HUES6 (cell line): ENCODE measurements around the gene MYRF.
A peak's percentile ranks its signal among the peaks of the same experiment; 100 is the strongest.

Experiments
- H3K27ac ChIP-seq: 2 replicates; pipeline ENCODE4 v1.7.0; 2013; ENCODE audit warnings: low read depth, mild to moderate bottlenecking, low read length, inconsistent platforms
- H3K27me3 ChIP-seq: 2 replicates; pipeline ENCODE4 v1.6.1; 2013; ENCODE audit warnings: low read length; ENCODE audit not compliant: control insufficient read depth, insufficient read depth
- H3K36me3 ChIP-seq: 2 replicates; pipeline ENCODE4 v1.6.1; 2013; ENCODE audit warnings: low read length; ENCODE audit not compliant: control insufficient read depth, insufficient read depth
- H3K4me1 ChIP-seq: 2 replicates; pipeline ENCODE4 v1.6.1; 2013; ENCODE audit warnings: low read length; ENCODE audit not compliant: control insufficient read depth, insufficient read depth
- H3K4me3 ChIP-seq: 2 replicates; pipeline ENCODE4 v1.5.1; 2013; ENCODE audit warnings: low read depth, low read length
- H3K9ac ChIP-seq: one replicate; pipeline ENCODE4 v1.6.1; 2013; ENCODE audit warnings: mild to moderate bottlenecking, low read length
- H3K9me3 ChIP-seq: 2 replicates; pipeline ENCODE4 v1.6.1; 2013; ENCODE audit warnings: low read depth, low read length; ENCODE audit not compliant: control insufficient read depth, insufficient read depth

The MYRF gene

DNA sequence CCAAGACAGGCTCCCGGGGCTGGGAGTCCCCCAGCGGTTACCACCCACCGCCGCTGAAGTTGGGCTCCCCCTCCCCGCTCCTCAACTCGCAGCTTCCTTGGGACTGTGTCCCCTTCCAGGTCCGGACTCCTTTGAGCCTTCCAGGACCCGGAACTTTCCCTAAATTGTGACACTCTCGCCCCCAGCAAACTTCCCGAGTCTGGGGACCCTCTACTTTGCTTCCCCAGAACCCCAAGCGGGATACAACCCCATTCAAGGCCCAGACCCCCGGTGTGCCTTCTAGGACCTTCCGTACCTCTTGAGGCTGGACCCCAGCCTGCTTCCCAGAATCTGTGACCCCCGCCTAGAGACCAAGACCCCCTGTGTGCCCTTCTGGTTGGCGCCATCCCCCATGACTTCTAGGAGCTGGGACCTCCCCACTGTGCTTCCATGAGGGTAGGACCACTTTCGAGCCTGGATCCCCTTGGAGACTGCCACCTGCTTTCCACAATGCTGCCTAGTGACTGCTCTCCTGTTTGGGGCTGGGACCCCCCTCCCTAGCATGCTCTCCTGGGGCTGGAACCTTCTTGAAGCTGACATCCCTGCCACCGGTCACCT lies 587 bp downstream of the MYRF start:
- Histone ChIP-seq H3K27me3 (peaks cover 29% of the 10 kb centered on the region), H3K27ac (no peak overlapping the region), H3K36me3 (no peaks in the 10 kb centered on the region), H3K4me3 (peak overlapping the region; percentile 69), H3K9me3 (no peaks in the 10 kb centered on the region), H3K9ac (peak overlapping the region; percentile 66), H3K4me1 (peaks cover 72% of the 10 kb centered on the region)

DNA sequence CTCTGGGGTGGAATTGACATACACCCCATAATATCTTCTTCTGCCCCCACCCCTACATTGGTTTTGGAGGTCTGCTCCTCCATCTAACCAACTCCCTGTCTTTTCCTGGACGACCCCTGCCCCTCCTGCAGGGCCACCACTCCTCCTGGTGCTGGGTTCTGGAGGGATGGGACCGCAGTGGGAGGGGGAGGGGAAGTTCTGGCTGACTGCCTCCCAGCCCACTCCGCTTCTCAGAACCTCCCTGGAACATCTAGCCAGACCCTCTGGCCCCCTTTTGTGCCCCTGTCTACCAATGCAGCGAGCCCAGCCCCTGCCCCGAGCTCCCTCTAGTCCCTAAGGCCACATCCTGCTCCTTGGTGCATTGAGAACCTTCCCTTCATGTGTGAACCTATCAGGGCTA lies 1.2 kb downstream of the MYRF start:
- Histone ChIP-seq H3K4me3 (peak overlapping the region; percentile 69; the same call in 1 of the 2 replicates), H3K36me3 (no peaks in the 10 kb centered on the region), H3K4me1 (peaks cover 66% of the 10 kb centered on the region), H3K9ac (no peak overlapping the region), H3K27ac (no peak overlapping the region; the same call in 1 of the 2 replicates), H3K9me3 (no peaks in the 10 kb centered on the region), H3K27me3 (peaks cover 29% of the 10 kb centered on the region)

DNA sequence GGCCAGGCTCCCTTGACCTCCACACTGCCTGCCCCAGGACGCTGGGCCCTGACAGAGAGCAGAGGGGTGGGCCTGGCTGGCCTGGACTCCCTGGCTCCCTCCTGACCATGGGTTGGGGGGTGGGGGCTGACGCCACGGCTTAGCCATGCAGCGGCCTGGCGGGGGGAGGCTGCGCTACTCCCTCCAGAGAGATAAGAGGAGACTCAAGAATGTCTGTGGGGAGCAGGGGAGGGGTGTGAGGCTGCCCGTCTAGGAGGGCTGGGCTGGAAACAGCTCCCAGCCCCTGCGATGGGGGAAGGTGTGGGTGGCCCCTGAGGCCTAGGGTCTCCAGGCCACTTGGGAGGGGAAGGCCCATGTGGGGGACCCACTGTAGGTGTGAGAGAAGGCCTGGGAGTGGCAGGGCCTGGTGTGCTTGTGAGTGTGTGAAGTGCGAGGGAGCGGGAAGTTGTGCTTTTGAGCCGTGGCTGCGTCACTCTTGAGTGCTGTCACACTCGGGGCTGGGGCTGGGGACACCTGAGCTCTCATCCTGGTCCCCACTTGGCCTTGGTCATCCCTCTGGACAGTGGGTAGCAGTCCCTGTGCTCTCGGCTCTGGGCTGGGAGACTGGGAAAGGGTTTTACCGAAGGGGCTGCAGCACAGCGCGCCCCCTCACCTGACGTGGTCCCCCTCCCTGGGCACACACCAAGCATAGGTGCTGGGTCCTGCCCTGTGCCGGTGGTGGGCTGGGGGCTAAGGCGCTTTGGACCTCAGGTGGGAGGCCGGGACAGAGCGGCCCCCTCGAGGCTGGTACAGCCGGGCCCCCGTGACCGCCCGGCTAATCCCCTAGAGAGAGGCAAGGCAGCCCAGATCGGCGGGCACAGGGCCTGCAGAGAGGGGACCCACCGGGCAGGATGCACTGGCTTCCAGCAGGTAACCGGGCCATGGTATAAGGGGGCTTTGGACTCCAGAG lies 2.4 kb downstream of the MYRF start:
- Histone ChIP-seq H3K36me3 (no peaks in the 10 kb centered on the region), H3K9me3 (no peaks in the 10 kb centered on the region), H3K4me1 (peaks cover 54% of the 10 kb centered on the region), H3K27ac (no peak overlapping the region; the same call in 1 of the 2 replicates), H3K4me3 (peak overlapping the region; percentile 28; the same call in 1 of the 2 replicates), H3K9ac (peak overlapping the region; percentile 55), H3K27me3 (peaks cover 29% of the 10 kb centered on the region)

DNA sequence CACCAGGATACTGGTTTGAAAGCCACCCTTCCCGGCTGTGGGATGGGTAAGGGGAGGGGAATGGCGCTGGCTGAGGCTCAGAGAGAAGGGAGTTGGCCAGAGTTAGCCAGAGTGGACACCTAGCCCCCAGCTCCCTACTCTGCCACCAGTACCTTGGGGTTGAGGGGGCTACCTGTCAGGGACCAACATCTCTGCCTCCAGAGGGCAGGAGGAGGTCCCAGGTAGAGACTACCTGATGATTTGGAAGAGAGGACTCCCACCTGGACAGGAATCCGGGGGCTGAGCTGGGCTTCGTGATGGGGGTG lies 3.7 kb downstream of the MYRF start:
- no peaks in the 10 kb centered on the region for H3K36me3 ChIP-seq
- H3K9ac ChIP-seq = no peak overlapping the region
- H3K27ac ChIP-seq = no peak overlapping the region
- no peak overlapping the region for H3K4me3 ChIP-seq
- H3K9me3 ChIP-seq = no peaks in the 10 kb centered on the region
- H3K27me3 ChIP-seq = peaks cover 25% of the 10 kb centered on the region
- H3K4me1 ChIP-seq = peaks cover 58% of the 10 kb centered on the region

DNA sequence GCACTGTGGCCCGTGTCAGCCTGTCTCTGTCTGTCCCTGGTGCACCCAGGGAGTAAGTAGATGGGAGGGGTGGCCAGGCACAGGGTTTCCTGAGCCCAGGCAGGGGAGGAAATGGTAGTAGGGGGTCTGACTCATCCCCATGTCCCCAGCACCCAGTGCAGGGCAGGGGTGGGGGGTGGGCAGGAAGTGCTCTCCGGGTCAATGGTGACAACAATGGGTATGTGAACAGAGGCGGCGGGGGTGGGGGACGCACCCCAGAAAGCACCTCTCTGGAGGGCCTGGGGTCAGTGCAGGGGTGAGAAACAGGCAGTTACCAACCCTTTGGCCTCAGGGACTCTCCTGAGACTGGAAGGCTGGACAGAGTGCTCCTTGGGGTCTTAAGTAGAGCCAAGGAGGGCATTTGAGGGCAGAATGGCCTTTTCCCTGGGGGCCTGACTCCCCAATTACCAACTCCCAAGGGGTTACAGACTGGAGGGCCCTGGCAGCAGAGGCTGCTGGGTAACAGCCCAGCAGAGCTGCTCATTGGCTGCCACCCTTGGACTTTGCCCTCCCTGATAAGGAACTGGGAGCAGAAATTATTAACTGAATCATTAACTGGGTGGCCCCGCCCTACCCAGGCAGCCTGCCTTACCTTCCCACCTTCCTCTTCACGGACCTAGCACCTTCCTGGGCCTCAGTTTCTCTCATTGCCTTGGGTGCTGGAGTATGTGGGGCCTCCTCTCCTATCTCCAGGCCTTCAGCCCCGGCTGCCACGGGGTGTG lies 4.2 kb downstream of the MYRF start:
- Histone ChIP-seq H3K36me3 (no peaks in the 10 kb centered on the region), H3K9me3 (no peaks in the 10 kb centered on the region), H3K4me3 (no peak overlapping the region), H3K9ac (peak overlapping the region; percentile 42), H3K27me3 (peaks cover 24% of the 10 kb centered on the region), H3K27ac (no peak overlapping the region), H3K4me1 (peaks cover 63% of the 10 kb centered on the region)

DNA sequence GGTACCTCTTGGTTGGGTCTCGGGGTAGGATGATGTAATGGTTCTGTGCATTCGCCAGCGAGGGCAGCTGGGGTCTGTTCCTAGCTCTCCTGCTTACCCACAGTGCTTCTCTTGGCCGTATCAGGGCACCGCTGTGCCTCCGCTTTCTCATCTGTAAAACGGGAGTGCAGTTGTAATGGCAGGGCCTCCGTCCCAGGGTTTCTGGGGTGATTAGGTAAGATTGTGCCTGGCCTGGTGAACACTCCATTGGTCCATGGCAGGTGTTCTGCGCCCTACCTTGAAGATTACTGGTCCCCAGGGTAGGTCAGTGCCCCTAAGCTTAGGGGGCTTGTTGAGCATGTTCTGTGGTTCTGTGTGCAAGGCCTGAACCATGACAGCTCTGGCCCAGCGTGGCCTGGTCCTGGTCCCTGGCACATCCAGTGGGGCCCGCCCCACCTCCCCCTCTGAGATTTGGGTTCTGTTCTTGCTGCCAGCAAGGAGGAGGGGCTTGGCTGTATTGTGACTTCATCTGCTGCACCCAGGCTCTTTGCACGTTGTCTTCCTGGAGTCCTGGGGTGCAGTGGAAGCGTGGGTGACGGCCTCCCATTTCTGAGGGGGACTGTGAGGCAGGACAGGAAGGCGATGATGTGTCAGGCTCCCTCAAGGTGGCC lies 4.9 kb downstream of the MYRF start:
- Histone ChIP-seq H3K27me3 (peaks cover 18% of the 10 kb centered on the region), H3K9ac (peak overlapping the region; percentile 0), H3K36me3 (no peaks in the 10 kb centered on the region), H3K9me3 (no peaks in the 10 kb centered on the region), H3K4me3 (no peak overlapping the region), H3K4me1 (peaks cover 66% of the 10 kb centered on the region), H3K27ac (no peak overlapping the region)

DNA sequence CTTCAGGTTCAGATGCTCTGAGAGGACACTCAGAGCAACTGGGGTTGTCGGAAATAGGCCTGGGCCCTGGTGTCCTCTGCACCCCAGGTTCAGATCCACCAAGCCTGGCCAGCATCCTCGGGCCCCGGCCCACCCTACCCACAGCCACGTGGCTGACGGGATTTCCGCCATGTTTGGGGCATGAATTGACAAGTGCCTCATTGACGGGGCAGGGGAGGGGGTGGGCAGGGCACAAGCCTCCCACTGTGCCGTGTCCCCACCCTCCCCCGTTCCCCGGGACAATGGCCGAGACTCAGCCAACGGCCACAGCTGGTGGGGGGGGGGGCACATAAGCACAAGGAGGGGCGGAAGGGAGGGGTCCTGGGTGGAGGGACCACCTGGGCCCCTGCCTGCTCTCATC lies 8.5 kb downstream of the MYRF start:
- no peak overlapping the region for H3K27ac ChIP-seq
- H3K36me3 ChIP-seq = no peaks in the 10 kb centered on the region
- H3K9ac ChIP-seq = no peak overlapping the region
- H3K27me3 ChIP-seq = no peaks in the 10 kb centered on the region
- H3K9me3 ChIP-seq = no peaks in the 10 kb centered on the region
- peaks cover 57% of the 10 kb centered on the region for H3K4me1 ChIP-seq
- H3K4me3 ChIP-seq = no peak overlapping the region

DNA sequence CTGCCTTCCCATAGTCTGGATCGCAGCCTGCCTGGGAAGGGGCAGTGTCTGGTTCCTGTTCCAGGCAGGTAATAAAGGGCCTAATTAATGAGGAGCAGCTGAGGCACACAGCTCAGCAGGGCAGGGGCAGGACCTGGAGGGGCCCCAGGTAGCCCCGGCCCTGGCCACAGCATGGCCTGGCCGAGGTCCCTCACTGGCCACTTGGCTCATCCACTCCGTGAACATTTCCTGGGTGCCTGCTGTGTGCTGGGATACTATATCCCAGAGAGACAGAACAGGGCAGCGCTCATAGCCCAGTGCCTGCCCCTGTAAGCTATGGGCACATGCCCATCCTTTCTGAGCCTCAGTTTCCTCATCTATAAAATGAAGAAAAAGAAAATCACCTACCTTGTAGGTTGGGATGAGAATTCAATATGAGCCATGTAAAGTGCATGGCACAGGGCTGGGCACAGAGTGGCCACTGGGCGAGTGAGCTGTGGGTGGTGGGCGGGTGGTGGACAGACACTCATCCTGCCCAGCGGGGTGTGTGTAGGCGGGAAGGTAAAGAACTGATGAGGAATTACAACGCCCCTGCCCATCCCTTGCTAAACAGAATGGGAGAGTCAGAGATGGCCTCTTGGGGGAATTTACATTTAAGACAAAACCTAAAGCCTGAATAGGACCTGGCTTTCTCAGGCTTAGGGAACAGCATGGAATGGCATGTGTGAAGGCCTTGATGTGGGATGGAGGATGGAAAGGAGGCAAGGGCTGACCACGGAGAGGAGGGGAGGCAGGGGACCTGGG lies 9.2 kb downstream of the MYRF start:
- Histone ChIP-seq H3K9ac (no peak overlapping the region), H3K4me1 (peaks cover 50% of the 10 kb centered on the region), H3K27me3 (no peaks in the 10 kb centered on the region), H3K27ac (no peak overlapping the region), H3K36me3 (no peaks in the 10 kb centered on the region), H3K9me3 (no peaks in the 10 kb centered on the region), H3K4me3 (no peak overlapping the region)

DNA sequence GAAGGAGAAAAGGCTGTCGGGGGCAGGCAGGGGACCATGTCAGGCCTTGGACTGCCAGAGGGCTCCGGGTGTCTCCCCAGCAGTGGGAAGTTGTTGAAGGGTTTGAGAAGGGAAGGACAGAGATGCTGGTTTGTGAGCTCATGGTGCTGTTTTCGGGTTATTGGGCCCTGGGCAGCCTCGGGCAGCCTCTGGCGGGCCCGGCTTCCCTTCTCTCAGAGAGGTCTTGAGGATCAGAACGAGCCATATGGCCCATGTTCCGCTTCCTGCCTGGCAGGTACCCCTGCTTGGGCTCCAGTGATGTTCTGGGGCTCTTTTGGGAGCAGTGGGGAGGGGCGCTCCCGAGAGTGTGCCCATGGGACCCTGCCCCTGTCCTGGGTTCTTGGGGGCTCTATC lies 9.8 kb downstream of the MYRF start:
- Histone ChIP-seq H3K9ac (no peak overlapping the region), H3K27ac (no peak overlapping the region), H3K27me3 (no peaks in the 10 kb centered on the region), H3K9me3 (no peaks in the 10 kb centered on the region), H3K4me1 (peaks cover 44% of the 10 kb centered on the region), H3K36me3 (no peaks in the 10 kb centered on the region), H3K4me3 (no peak overlapping the region)

DNA sequence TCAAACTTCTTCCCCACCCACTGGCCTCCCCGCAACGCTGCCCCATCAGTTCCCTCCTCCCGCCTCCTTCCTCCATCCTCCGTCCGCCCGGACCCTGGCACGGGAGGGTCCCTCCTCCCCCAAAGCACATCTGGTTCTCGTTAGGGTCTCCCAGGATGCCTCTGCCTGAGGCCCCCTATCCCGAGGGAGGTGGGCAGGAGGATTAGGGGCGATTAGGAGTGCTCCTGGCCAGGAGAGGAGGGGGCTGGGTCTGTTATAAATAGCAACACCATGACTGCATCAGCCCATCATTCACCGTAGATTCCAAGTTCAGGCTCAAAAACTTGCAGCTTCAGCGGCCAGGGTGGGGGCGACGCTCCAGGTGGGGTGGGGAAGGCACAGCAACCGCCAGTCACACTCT lies 10.4 kb downstream of the MYRF start:
- Histone ChIP-seq H3K27me3 (no peaks in the 10 kb centered on the region), H3K27ac (no peak overlapping the region), H3K9ac (no peak overlapping the region), H3K4me3 (no peak overlapping the region), H3K9me3 (no peaks in the 10 kb centered on the region), H3K36me3 (no peaks in the 10 kb centered on the region), H3K4me1 (peaks cover 39% of the 10 kb centered on the region)
